Measurements from ENCODE around the gene RTKN2. TPM values are rescaled to one million over a fixed set of nuclear protein-coding genes. Genes with fewer than 3 reads are reported as not detected.

The RTKN2 gene
- total RNA-seq, 1 experiment from 2014 or later, result 14.4 TPM

DNA sequence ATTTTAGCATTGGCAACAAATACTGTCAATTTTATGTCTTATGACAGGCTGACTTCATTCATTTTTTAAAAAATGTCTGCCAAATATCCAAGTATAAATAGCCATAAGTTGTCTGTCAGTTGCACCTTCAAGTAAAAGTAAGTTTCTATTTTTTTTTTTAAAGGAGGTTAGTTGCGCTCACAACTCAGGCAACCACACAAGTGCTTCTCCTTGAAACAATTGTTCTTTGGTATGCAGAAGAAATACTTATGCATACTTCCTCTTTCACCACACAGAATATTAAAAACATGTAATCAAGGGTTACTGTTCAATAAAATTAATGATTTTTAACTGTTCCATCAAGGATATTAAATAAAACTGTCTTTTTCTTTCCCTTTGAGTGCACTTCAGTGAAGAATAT, 97.9 kb downstream of the RTKN2 start:
- no peak overlapping the region for H3K27ac Mint-ChIP-seq
- Histone ChIP-seq H3K14ac (ENCODE audit: insufficient read depth, low read length) (no peak overlapping the region), H4K5ac (ENCODE audit: insufficient read length, low read depth, low read length) (no peak overlapping the region), H2BK120ac (ENCODE audit: low read depth, low read length, poor library complexity, severe bottlenecking) (no peak overlapping the region), H4K91ac (ENCODE audit: insufficient read length, low read depth, low read length) (no peak overlapping the region), H3K9me3 (ENCODE audit: control insufficient read depth, low read depth, low read length) (no peaks in the 10 kb centered on the region), H3K23ac (ENCODE audit: insufficient read length, low read depth, low read length) (no peak overlapping the region), H2BK12ac (ENCODE audit: insufficient read length, low read depth, low read length) (no peak overlapping the region), H3T11ph (ENCODE audit: low read length) (no peak overlapping the region), H3K4me1 (ENCODE audit: insufficient read depth, low read length) (no peaks in the 10 kb centered on the region), H3K18ac (ENCODE audit: insufficient read length, low read depth, low read length) (no peak overlapping the region), H2BK15ac (ENCODE audit: low read depth, low read length) (no peak overlapping the region), H4K20me1 (ENCODE audit: control insufficient read depth, insufficient read depth, insufficient read length) (no peaks in the 10 kb centered on the region), H3K56ac (ENCODE audit: insufficient read length, low read depth, low read length) (no peak overlapping the region), H3K27me3 (ENCODE audit: insufficient read depth, low read length) (no peaks in the 10 kb centered on the region), H2BK20ac (ENCODE audit: low read depth, low read length, poor library complexity, severe bottlenecking) (no peak overlapping the region), H2AK5ac (ENCODE audit: insufficient read length, low read length) (no peak overlapping the region), H3K79me1 (ENCODE audit: insufficient read depth, low read depth, low read length, poor library complexity, severe bottlenecking) (no peaks in the 10 kb centered on the region), H3K4ac (ENCODE audit: low read depth, low read length) (no peak overlapping the region), H4K8ac (replicated peaks; ENCODE audit: insufficient read length, low read depth, low read length) (no peak overlapping the region), H2AFZ (ENCODE audit: low read length) (no peak overlapping the region), H3K79me2 (ENCODE audit: insufficient read depth, low read length) (no peaks in the 10 kb centered on the region), H3K9ac (ENCODE audit: extremely low read depth, insufficient read length, low read length) (no peak overlapping the region), H3K4me2 (ENCODE audit: insufficient read depth, insufficient read length, low read length) (no peak overlapping the region), H3K23me2 (ENCODE audit: insufficient read length, low read depth, low read length, poor library complexity, severe bottlenecking) (no peaks in the 10 kb centered on the region), H3K27ac (ENCODE audit: insufficient read length, low read depth, low read length) (no peak overlapping the region), H2BK5ac (ENCODE audit: insufficient read length, low read length) (no peak overlapping the region)
- H3K27me3 Mint-ChIP-seq (ENCODE audit: low read depth), result no peaks in the 10 kb centered on the region
- H3K9me3 Mint-ChIP-seq, result peaks cover 5 to 7% of the 10 kb centered on the region in 2 experiments; a peak in 4 of 5 replicates
- peaks cover 0 to 11% (median 0%) of the 10 kb centered on the region in 3 experiments; a peak in 2 of 7 replicates for H3K36me3 Mint-ChIP-seq (ENCODE audit: insufficient read depth in 1 of 3, low read depth in 3 of 3)
- no peak for TF ChIP-seq CTCF (conservative IDR thresholded peaks at IDR 0.05)
- H3K4me1 Mint-ChIP-seq, result no peaks in the 10 kb centered on the region
- no peak overlapping the region for H3K4me3 Mint-ChIP-seq
- no CpG with 5 or more reads among the region's 1 CpG for WGBS (ENCODE audit: extremely low coverage, insufficient read length, low lambda C conversion rate)
- DNase-seq, result no peak

All from H9 (cell line).